GM19023 (cell line): ENCODE results near the gene BORCS8.
"Not testable (repeated sequence)": the region's sequence is repeated elsewhere in the genome, so short reads cannot be mapped to it uniquely, and the experiment has no call there.

ENCODE experiments used
- ATAC-seq: cut with Tn5 transposase; IDR thresholded peaks from one replicate; pipeline ENCODE4 v1.9.1; 2021; ENCODE audit warnings: mild to moderate bottlenecking, moderate library complexity; ENCODE audit not compliant: unreplicated experiment

BORCS8 gene

DNA sequence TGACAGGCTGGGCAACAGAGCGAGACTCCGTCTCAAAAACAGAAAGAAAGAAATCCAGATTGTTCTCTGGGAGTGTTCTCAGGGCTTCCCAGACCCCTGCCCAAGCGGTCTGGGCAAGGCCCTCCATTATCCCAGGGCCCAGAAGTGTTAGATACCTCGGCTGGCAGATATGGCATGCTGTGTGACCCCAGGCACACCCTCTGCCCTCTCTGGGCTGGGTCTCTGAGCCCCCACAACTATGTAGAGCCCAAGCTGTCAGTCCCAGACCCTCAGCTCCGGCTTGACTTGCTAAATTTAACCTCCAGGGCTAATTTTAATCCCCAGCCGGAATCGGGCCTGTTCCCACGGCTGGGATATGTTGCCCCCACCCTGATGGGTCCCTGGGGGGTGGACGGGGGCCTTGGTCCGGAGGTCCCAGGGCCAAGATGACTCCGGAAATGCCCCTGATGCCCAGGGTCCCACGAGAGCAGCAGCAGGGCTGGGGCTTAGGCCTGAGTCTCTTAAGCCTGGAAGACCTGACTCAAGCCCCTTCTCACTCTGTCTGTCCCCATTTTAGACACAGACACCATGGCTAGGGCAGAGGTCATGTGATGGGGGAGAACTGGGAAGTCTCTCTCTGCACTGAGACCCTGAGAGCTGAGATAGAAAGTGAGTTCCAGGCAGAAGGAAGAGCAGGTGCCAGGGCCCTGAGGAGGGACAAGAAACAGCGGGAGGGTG, 39.1 kb downstream of the BORCS8 start:
- no peak for ATAC-seq

DNA sequence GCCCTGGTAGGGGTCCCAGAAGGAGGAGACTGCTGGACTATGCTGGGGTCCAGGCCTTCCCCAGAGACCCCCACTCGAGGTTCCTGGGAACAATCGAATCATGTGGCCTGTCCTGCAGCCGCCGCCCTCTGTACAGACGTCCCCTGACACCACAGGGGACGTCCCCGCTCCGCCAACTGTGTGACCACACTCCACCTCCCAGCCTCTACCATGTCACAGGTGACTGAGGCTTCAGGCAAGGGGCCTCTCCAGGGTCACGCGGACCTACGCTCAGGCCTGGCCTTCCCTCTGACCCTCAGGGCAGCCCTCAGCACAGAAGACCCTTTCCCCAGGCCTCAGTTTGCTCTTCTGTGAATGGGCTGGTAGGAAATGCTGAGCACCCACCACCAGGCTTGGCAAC, 40.5 kb downstream of the BORCS8 start:
- peak; percentile 47 for ATAC-seq

- no peak for ATAC-seq
Observed at GRCh38 chr19:19149435-19149834, 42.5 kb downstream of the BORCS8 start.

- ATAC-seq, result not testable (repeated sequence)
Observed at GRCh38 chr19:19148504-19148903, 43.4 kb downstream of the BORCS8 start.

DNA sequence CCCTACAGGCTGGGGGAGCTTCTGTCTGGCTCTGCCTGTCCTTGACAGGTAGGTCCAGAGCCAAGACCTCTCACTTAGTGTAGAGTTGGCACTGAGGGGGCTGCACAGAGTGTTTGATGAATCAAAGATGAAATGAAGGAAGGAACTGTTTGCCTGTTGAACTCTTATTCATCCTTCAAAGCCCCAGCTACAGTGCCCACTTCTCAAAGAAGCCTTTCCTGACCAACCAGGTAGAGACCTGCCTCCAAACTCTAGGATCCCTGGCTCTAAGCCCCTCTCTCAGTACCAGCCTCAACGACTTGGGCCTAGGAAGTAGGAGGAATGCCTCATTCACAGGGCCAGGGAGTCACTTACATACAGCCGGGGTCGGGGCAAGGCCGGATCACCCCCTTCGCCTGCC, 44.6 kb downstream of the BORCS8 start:
- ATAC-seq, result no peak

GRCh38 chr19:19146865-19147264, 45.1 kb downstream of the BORCS8 start:
- ATAC-seq, result no peak

GRCh38 chr19:19145684-19146608, 46.0 kb downstream of the BORCS8 start:
- ATAC-seq, result no peak

GRCh38 chr19:19145281-19145680, 46.7 kb downstream of the BORCS8 start:
- no peak for ATAC-seq

- no peak for ATAC-seq
Observed at GRCh38 chr19:19142347-19142746, 49.6 kb downstream of the BORCS8 start.

GRCh38 chr19:19140476-19140875, 51.5 kb downstream of the BORCS8 start:
- no peak for ATAC-seq

- no peak for ATAC-seq
Observed at GRCh38 chr19:19139876-19140229, 52.1 kb downstream of the BORCS8 start.

DNA sequence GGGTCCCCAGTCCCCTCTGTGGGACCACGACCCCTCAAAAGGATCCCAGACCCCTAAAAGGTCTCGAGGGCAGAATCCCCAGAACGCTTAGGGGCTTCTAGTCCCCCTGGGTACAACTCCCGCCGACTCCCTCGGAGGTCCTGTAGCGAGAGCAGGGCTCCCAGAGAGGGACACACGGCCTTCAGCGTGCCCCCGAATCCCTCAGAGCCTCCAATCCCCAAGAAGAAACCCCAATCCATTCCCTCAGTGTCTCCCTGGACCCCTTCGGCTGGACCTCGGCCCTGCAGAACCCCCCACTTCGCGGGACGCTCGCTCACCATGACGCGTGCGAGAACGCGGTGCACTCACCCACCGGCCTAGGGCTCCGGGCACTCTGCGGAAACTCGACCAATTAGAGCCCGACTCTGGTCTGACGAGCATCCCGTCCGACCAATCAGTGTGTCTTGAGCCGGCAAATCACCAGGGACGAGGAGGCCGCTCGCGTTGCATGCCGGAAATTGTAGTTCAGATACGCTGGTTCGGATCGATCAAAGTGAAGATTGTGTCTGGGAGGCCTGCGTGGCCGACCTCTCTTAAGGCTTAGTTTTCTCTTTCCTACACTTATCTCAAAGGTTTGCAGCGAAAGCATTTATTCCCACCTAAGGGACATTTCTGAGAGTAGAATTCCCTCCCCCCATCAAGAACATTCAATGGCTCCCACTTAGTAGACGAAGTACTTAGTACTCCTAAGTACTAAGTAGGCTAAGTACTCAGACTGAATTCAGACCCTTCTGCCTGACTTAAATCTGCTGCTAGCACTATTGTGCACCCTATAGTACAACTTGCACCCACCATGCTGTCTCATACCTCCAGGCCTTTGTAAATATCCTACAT, 53.6 kb downstream of the BORCS8 start, which contains the start of gene TMEM161A:
Gene TMEM161A, minus strand, starts transcription at position 370 of the 873 bp plus-strand sequence. Its CDS starts 50 bp downstream, at position 320.
- peak; percentile 99 for ATAC-seq

DNA sequence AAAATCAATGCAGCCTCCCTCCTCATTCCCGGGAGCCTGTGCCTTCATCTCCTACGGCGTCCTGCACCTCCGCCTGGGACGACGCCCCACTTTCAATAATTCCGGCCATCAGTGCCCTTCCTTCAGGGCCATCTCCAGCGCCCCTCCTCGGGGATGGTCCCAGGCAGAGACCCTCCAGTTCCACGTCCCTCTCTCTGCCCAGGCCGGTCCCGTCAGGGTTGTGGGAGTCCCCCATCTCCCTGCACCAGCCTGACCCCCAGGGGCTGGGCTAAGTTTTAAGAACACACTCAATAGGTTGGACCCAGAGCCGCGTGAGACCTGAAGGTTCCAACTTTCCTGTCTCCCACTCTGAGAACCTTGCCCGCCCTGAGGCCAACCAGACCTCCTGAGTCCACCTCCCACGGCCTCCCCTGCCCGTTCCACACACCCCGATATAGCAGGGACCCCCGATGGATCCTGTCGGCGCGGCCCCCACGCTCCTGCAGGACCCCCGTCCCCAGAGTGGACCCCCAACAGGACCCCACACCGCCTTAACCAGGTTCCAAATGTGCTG, 54.3 kb downstream of the BORCS8 start:
- no peak for ATAC-seq

DNA sequence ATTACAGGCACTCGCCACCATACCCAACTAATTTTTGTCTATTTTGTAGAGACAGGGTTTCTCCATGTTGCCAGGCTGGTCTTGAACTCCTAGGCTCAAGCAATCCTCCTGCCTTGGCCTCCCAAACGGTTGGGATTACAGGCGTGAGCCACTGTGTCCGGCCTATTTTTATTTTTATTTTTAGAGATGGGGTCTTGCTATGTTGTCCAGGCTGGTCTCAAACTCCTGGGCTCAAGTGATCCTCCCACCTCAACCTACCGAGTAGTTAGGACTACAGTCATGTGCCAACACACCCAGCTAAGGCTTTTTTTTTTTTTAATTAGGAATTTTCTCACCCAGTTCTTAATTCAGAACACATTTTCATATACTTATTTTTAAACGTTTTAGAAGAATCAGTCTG, 56.2 kb downstream of the BORCS8 start:
- ATAC-seq, result not testable (repeated sequence)

- no peak for ATAC-seq
Observed at GRCh38 chr19:19134687-19135158, 57.2 kb downstream of the BORCS8 start.

- no peak for ATAC-seq
Observed at GRCh38 chr19:19133985-19134384, 58.0 kb downstream of the BORCS8 start.

- ATAC-seq, result no peak
Observed at GRCh38 chr19:19132912-19133311, 59.0 kb downstream of the BORCS8 start.

DNA sequence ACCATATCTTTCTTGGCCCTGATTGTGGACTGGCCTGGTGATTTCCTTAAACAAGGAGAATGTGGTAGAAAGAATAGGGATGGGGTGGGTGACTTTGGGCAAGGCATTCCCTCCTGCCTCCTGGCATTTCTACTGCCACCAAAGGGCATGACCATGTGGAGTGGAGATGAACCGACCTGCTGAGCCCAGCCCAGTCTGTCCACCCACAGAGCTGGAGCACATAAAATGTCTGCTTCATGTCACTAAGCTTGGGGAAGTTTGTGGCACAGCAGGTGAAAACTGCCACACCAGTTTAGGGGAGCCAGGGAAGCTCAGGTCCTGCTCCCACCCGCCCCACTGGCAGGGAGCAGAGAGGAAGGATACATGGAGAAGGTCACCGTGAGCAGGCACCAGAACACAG, 60.0 kb downstream of the BORCS8 start:
- no peak for ATAC-seq
